T-helper 2 cell treated with Interferon-gamma antibody and Interleukin-4, amounts not matched to agents 100 ng/mL and 5 ng/mL, for 36 hours (primary cell): ENCODE measurements around the gene SUPT4H1. TPM values are rescaled to one million over a fixed set of nuclear protein-coding genes. Genes with fewer than 3 reads are reported as not detected.

Experiments
- intact Hi-C: fragments of 100-400 bp; cut with micrococcal nuclease; formaldehyde crosslinking; loops from one replicate; pipeline ENCODE4 v1.15.1; 2023
- total RNA-seq: library from RNA; stranded (reverse); gene quantifications from 2 replicates; pipeline ENCODE4 v1.2.3, GENCODE V29; 2022

The SUPT4H1 gene
- total RNA-seq, 1 donor from 2014 or later, result 90.0 TPM

- intact Hi-C loops, result no loop called here
These were observed 41.2 kb downstream of the SUPT4H1 start for GRCh38 chr17:58310511-58311428.

GRCh38 chr17:58309918-58310259 is 42.1 kb downstream of the SUPT4H1 start:
- intact Hi-C loops, result no loop called here

- intact Hi-C loops, result no loop called here
These were observed 42.8 kb downstream of the SUPT4H1 start for GRCh38 chr17:58308985-58309917.

GRCh38 chr17:58308173-58308984 is 43.6 kb downstream of the SUPT4H1 start:
- intact Hi-C loops, result no loop called here

GRCh38 chr17:58307468-58308172 is 44.4 kb downstream of the SUPT4H1 start:
- intact Hi-C loops, result no loop called here

GRCh38 chr17:58306131-58306951 is 45.7 kb downstream of the SUPT4H1 start:
- intact Hi-C loops, result no loop called here

- intact Hi-C loops, result no loop called here
These were observed 46.4 kb downstream of the SUPT4H1 start for GRCh38 chr17:58305626-58306025.

- intact Hi-C loops, result loop anchor here (1.0 kb wide), 1 partner anchor 142 kb away; no protein-coding TSS in a partner anchor
These were observed 47.1 kb downstream of the SUPT4H1 start for GRCh38 chr17:58304750-58305486.

GRCh38 chr17:58303971-58304749 is 47.8 kb downstream of the SUPT4H1 start:
- intact Hi-C loops, result loop anchor here (1.0 kb wide), 1 partner anchor 143 kb away; no protein-coding TSS in a partner anchor

GRCh38 chr17:58302919-58303585 is 48.9 kb downstream of the SUPT4H1 start:
- intact Hi-C loops, result no loop called here

- intact Hi-C loops, result no loop called here
These were observed 49.7 kb downstream of the SUPT4H1 start for GRCh38 chr17:58302171-58302918.

GRCh38 chr17:58301504-58302150 is 50.4 kb downstream of the SUPT4H1 start:
- intact Hi-C loops, result no loop called here

- intact Hi-C loops, result no loop called here
These were observed 51.7 kb downstream of the SUPT4H1 start for GRCh38 chr17:58300336-58300735.
